GM12801 (cell line): Measurements from ENCODE around the gene EIF4H.

Experiments used
- TF ChIP-seq, protein P1 (sequence below): IDR thresholded peaks from one replicate; pipeline ENCODE4 v1.5.1; 2011; ENCODE audit warnings: control low read depth; ENCODE audit not compliant: insufficient read length; ENCODE audit errors: extremely low read depth

Gene EIF4H

DNA sequence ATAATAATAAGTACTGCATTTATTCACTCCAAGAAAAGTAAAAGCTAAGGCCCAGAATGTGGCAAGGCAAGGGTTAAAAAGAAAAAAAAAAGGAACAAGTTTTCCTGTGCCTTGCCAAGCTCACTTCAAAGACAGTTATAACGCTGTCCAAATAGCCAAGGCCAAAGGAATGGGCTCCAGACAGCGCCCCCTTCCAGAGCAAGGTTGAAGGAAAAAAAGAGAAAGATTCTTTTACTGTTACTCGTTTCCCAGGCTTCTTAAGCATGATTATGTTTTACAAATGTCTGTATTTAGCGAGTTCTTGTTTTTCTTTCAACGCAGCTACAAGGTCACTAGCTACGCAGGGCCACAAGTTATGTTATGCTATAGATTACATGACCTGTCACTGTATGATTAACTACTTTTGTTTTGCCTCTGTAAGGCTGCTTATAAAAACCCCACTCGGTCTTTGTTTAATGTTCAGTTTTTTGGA, 9.1 kb upstream of the EIF4H start:
- TF ChIP-seq, protein P1, sequence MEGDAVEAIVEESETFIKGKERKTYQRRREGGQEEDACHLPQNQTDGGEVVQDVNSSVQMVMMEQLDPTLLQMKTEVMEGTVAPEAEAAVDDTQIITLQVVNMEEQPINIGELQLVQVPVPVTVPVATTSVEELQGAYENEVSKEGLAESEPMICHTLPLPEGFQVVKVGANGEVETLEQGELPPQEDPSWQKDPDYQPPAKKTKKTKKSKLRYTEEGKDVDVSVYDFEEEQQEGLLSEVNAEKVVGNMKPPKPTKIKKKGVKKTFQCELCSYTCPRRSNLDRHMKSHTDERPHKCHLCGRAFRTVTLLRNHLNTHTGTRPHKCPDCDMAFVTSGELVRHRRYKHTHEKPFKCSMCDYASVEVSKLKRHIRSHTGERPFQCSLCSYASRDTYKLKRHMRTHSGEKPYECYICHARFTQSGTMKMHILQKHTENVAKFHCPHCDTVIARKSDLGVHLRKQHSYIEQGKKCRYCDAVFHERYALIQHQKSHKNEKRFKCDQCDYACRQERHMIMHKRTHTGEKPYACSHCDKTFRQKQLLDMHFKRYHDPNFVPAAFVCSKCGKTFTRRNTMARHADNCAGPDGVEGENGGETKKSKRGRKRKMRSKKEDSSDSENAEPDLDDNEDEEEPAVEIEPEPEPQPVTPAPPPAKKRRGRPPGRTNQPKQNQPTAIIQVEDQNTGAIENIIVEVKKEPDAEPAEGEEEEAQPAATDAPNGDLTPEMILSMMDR = no peak

DNA sequence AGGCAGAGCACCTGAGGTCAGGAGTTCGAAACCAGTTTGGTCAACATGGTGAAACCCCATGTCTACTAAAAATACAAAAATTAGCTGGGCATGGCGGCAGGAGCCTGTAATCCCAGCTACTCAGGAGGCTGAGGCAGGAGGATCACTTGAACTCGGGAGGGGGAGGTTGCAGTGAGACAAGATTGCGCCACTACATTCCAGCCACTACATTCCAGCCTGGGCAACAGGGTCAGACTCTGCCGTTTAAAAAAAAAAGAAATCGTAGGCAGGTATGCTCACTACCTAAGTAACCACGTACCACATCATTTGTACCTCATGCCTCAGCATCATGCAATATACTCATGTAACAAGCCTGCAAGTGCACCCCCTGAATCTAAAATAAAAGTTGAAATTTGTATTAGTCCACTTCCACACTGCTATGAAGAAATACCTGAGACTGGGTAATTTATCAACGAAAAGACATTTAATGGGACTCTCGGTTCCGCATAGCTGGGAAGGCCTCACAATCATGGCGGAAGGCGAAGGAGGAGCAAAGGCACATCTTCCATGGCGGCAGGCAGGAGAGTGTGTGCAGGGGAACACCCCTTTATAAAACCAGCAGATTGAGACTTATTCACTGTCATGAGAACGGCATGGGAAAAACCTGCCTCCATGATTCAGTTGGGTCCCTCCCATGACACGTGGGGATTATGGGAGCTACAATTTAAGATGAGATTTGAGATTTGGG, 8.1 kb upstream of the EIF4H start:
- TF ChIP-seq, protein P1 = no peak

DNA sequence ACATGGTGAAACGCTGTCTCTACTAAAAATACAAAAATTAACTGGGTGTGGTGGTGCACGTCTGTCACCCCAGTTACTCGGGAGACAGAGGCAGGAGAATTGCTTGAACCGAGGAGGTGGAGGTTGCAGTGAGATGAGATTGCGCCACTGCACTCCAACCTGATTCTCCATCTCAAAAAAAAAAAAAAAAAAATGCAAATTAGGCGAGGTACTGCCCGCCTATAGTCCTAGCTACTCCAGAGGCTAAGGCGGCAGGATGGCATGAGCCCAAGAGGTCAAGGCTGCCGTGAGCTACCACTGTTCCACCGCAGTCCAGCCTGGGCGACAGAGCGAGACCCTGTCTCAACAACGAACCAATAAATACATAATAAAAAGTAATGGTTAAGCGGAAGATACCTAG, 1.1 kb upstream of the EIF4H start:
- TF ChIP-seq, protein P1 = no peak

DNA sequence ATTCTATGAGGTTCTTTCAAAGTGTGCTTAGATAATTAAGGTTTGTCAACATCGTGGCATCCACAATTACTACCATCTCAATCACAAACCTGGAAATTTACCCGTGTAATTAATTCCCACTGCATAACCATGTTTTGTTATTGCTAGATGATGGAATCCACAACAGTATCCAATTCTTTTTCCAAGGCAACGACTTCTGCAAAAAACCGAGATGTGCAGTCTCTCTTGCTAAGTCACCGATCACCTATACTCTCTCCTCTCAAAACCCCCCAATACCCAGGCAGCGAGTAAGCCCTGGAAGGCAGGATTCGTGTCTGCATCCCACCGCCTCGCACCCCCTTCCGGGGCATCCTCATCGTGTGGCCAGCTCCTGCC, 678 bp upstream of the EIF4H start:
- TF ChIP-seq, protein P1 = no peak

DNA sequence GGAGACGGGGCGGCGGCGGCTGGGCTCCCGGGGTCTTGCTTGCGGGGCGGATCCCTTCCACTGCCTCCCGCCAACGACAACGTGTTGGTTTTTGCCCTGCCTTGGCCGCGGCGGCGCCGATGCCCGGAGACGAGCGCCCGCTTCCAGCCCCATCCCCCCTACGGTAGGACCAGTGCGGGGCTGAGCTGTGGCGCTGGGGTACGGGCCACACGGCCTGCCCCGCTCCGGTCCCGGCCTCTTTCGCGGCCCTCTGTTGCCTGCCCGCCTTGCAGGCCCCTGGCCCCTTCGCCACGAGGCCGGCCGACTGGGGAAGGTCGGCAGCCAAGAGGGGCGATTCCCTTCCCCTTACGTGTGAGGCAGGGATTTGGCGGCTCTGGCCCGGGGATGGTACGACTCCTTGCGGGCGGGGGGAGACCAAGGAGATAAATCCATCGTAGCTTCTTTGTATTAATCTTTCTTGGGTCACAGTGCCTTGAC, 488 bp downstream of the EIF4H start:
- TF ChIP-seq, protein P1 = no peak

DNA sequence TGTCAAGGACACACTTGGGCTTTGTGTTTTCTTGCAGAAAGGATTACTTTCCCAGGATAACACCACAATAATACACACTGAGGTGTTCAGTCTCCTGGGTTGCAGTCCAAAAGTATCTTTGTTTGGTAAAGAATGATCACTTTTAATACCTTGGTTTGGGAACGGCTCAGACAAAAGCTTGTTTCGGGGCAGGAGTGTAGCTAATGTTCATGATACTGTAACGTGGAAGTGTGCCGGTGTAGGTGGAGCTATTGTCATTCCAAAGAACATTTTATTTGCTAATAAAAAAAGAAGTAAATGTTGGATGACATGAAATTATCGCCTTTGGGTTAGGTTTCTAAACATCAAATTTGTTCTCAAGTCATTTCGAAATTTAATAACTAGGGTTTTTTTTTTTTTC, 1.2 kb downstream of the EIF4H start:
- TF ChIP-seq, protein P1 = no peak

DNA sequence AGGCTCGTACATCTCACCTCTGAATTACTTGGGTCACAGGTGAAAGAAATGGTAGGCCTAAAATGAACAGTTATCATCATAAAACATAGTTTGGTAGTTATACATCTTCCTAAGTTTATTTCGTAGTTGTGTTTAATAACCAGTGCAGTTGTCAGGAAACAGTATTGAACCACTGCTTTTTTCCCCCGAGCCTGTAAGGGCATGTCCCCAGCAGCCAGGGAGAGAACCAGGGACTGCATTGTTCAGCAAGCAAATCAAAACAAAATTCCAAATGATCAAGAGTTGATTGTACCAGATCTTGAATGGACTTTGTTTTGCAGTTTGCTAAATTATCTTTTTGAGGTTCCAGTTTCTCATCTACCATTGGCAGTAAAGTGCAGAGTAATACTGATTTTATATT, 2.4 kb downstream of the EIF4H start:
- TF ChIP-seq, protein P1 = no peak
